Measurements from ENCODE around the gene FAM131A. TPM values are rescaled to one million over a fixed set of nuclear protein-coding genes. Genes with fewer than 3 reads are reported as not detected.

Gene FAM131A
- total RNA-seq, 1 donor from 2014 or later = 13.9 TPM

DNA sequence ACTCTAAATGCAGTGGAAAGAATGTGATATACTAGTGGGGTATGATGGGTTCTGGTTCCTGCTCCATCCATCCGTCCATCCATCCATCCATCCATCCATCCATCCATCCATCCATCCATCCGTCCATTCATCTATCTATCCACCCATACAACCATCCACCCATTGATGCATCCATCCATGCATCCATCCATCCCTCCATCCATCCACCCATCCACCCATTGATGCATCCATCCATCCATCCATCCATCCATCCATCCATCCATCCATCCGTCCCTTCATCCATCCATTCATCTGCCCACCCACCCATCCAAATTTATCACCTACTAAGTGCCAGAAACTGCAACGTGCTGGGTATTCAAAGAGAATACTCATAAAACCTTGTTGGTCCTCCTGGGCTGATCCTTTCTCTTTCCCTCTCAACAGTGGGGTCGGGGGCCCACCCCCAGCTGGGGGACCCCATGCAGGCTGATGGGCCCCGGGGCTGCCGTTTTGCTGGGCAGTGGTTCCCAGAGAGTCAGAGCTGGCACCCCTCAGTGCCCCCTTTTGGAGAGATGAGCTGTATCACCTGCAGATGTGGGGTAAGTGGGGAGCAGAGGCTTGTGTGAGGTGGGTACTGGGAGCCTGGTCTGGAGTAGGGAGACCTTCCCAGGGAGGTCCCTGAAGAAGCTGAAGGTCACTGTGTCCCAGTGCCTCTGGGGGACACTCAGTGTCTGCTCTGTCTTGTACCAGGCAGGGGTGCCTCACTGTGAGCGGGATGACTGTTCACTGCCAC, 51.0 kb downstream of the FAM131A start:
- Mint-ChIP-seq H3K4me1 (ENCODE audit: low read depth) (no peaks in the 10 kb centered on the region), H3K36me3 (ENCODE audit: low read depth) (no peaks in the 10 kb centered on the region), H3K27ac (no peak overlapping the region), H3K4me3 (ENCODE audit: low read depth) (no peak overlapping the region), H3K27me3 (ENCODE audit: low read depth) (peaks cover 23% of the 10 kb centered on the region), H3K9me3 (no peaks in the 10 kb centered on the region)
- intact Hi-C loops (cut with micrococcal nuclease) = no loop called here
- DNase-seq (ENCODE audit: low spot score) = no peak

DNA sequence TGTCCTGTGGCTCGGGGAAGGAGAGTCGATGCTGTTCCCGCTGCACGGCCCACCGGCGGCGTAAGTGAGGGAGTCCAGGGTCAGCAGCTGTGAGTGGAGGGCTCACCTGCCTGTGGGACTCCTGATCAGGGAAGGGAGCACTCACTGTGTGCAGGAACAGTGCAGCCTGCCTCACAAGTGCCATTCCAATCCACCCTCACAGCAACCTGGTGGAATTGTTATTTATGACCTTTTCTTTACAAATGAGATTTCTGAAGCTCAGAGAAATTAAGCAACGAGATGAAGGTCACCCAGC, 51.5 kb downstream of the FAM131A start:
- H3K4me1 Mint-ChIP-seq (ENCODE audit: low read depth) = no peaks in the 10 kb centered on the region
- H3K9me3 Mint-ChIP-seq = no peaks in the 10 kb centered on the region
- intact Hi-C loops (cut with micrococcal nuclease) = no loop called here
- no peak for DNase-seq (ENCODE audit: low spot score)
- H3K36me3 Mint-ChIP-seq (ENCODE audit: low read depth) = no peaks in the 10 kb centered on the region
- H3K27ac Mint-ChIP-seq = no peak overlapping the region
- H3K4me3 Mint-ChIP-seq (ENCODE audit: low read depth) = no peak overlapping the region
- H3K27me3 Mint-ChIP-seq (ENCODE audit: low read depth) = peaks cover 24% of the 10 kb centered on the region

DNA sequence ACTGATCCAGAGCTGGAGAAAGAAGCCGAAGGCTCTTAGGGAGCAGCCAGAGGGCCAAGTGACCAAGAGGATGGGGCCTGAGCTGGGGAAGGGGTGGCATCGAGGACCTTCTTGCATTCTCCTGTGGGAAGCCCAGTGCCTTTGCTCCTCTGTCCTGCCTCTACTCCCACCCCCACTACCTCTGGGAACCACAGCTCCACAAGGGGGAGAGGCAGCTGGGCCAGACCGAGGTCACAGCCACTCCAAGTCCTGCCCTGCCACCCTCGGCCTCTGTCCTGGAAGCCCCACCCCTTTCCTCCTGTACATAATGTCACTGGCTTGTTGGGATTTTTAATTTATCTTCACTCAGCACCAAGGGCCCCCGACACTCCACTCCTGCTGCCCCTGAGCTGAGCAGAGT, 52.0 kb downstream of the FAM131A start:
- Mint-ChIP-seq H3K4me3 (ENCODE audit: low read depth) (no peak overlapping the region), H3K9me3 (no peaks in the 10 kb centered on the region), H3K36me3 (ENCODE audit: low read depth) (no peaks in the 10 kb centered on the region), H3K27me3 (ENCODE audit: low read depth) (peaks cover 25% of the 10 kb centered on the region), H3K27ac (no peak overlapping the region), H3K4me1 (ENCODE audit: low read depth) (no peaks in the 10 kb centered on the region)
- DNase-seq (ENCODE audit: low spot score) = no peak
- intact Hi-C loops (cut with micrococcal nuclease) = no loop called here

DNA sequence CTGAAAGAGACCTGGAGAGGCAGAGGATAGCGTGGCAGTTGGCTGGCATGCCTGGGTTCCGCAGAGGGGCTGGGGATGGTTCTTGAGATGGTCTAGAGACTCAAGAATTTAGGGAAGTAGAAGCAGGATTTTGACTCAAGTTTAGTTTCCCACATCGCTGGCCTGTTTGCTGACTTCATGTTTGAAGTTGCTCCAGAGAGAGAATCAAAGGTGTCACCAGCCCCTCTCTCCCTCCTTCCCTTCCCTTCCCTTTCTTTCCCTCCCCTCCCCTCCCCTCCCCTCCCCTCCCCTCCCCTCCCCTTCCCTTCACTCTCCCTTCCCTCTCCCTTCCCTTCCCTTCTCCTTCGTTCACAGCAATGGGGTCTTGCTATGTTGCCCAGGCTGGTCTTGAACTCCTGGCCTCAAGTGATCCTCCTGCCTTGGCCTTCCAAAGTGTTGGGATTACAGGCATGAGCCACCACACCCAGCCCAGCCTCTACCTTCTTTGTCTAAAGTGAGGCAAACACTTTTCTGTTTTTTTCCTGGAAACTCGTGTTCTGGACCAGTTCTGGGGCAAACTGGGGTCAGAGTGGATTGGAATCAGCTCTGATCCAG, 52.6 kb downstream of the FAM131A start:
- Mint-ChIP-seq H3K27me3 (ENCODE audit: low read depth) (peaks cover 22% of the 10 kb centered on the region), H3K4me3 (ENCODE audit: low read depth) (no peak overlapping the region), H3K27ac (no peak overlapping the region), H3K4me1 (ENCODE audit: low read depth) (no peaks in the 10 kb centered on the region), H3K9me3 (no peaks in the 10 kb centered on the region), H3K36me3 (ENCODE audit: low read depth) (no peaks in the 10 kb centered on the region)
- no peak for DNase-seq (ENCODE audit: low spot score)
- intact Hi-C loops (cut with micrococcal nuclease) = no loop called here

DNA sequence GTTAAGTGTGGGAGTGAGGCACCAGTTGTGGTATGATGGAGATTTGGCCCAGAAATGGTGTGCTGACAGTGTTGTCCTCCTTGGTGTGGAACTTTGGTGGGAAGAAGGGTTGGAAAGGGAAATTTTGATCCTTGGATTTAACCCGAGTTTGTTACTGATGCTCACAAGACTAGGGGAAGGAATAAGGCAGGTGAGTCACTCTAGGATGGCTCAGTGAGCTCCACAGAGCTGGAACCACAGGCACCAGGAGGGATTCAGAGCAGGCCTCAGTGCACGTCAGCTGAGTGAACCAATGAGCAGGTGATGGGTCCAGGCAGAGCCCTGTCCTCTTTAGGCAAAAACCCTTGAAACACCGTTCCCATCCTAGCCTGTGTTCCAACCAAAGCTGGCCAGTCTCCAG, 53.9 kb downstream of the FAM131A start:
- DNase-seq (ENCODE audit: low spot score) = no peak
- Mint-ChIP-seq H3K4me1 (ENCODE audit: low read depth) (no peaks in the 10 kb centered on the region), H3K36me3 (ENCODE audit: low read depth) (no peaks in the 10 kb centered on the region), H3K9me3 (no peaks in the 10 kb centered on the region), H3K27me3 (ENCODE audit: low read depth) (peaks cover 22% of the 10 kb centered on the region), H3K4me3 (ENCODE audit: low read depth) (no peak overlapping the region), H3K27ac (no peak overlapping the region)
- intact Hi-C loops (cut with micrococcal nuclease) = no loop called here

DNA sequence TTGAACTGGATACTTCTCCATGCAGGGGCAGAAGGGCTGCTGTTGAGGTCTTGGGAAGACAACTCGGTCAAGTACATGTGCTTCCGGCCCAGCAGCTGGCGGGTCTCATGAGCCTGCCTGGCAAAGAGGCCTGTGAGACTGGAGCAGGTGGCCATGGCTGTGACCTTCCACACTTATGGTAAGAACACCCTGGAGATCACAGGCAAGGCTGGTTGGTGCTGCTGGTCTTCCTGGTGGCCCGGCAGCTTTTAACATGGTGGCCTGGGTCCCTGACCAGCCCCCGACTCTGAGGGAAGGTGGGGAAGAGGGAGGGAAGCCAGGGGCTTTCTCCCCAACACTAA, 57.9 kb downstream of the FAM131A start:
- Mint-ChIP-seq H3K36me3 (ENCODE audit: low read depth) (no peaks in the 10 kb centered on the region), H3K4me3 (ENCODE audit: low read depth) (no peak overlapping the region), H3K9me3 (no peaks in the 10 kb centered on the region), H3K4me1 (ENCODE audit: low read depth) (no peaks in the 10 kb centered on the region), H3K27ac (no peak overlapping the region), H3K27me3 (ENCODE audit: low read depth) (peaks cover 18% of the 10 kb centered on the region)
- no peak for DNase-seq (ENCODE audit: low spot score)
- intact Hi-C loops (cut with micrococcal nuclease) = no loop called here

Other genes with a start within 250 kb of the FAM131A start
- not detected in 2 replicates for gene HTR3E, start 240.5 kb upstream of the FAM131A start, total RNA-seq
- gene EIF2B5, start 202.2 kb upstream of the FAM131A start, total RNA-seq = 70.2 and 75.0 TPM in 2 replicates
- 53.8 and 56.1 TPM in 2 replicates for gene DVL3, start 182.2 kb upstream of the FAM131A start, total RNA-seq
- gene AP2M1, start 162.7 kb upstream of the FAM131A start, total RNA-seq = 234 and 240 TPM in 2 replicates
- 68.2 and 73.4 TPM in 2 replicates for gene ABCF3, start 151.4 kb upstream of the FAM131A start, total RNA-seq
- 0.11 TPM in 1 of 2 replicates, not detected in the other for gene VWA5B2, start 108.0 kb upstream of the FAM131A start, total RNA-seq
- 64.0 and 66.6 TPM in 2 replicates for gene ALG3, start 88.6 kb upstream of the FAM131A start, total RNA-seq
- 9.5 and 10.6 TPM in 2 replicates for gene EEF1AKMT4, start 87.9 kb upstream of the FAM131A start, total RNA-seq
- gene CAMK2N2, start 76.0 kb upstream of the FAM131A start, total RNA-seq = 0.18 TPM in 1 of 2 replicates, not detected in the other
- gene ECE2, start 61.6 kb upstream of the FAM131A start, total RNA-seq = not detected in 2 replicates
- 268 and 275 TPM in 2 replicates for gene PSMD2, start 38.4 kb upstream of the FAM131A start, total RNA-seq
- gene EIF4G1, start 23.0 kb upstream of the FAM131A start, total RNA-seq = 624 and 628 TPM in 2 replicates
- gene CLCN2, start 24.0 kb downstream of the FAM131A start, total RNA-seq = 6.9 and 9.6 TPM in 2 replicates
- 150 and 155 TPM in 2 replicates for gene POLR2H, start 24.1 kb downstream of the FAM131A start, total RNA-seq
- not detected in 2 replicates for gene THPO, start 40.6 kb downstream of the FAM131A start, total RNA-seq
- 0.07 TPM in 1 of 2 replicates, not detected in the other for gene CHRD, start 42.5 kb downstream of the FAM131A start, total RNA-seq
- gene EPHB3, start 224.2 kb downstream of the FAM131A start, total RNA-seq = not detected in 2 replicates